ENCODE results near the gene SP140. TPM values are rescaled to one million over a fixed set of nuclear protein-coding genes. Genes with fewer than 3 reads are reported as not detected.

Gene SP140
- total RNA-seq, 2 experiments from 2014 or later = 4.8 to 6.4 TPM

DNA sequence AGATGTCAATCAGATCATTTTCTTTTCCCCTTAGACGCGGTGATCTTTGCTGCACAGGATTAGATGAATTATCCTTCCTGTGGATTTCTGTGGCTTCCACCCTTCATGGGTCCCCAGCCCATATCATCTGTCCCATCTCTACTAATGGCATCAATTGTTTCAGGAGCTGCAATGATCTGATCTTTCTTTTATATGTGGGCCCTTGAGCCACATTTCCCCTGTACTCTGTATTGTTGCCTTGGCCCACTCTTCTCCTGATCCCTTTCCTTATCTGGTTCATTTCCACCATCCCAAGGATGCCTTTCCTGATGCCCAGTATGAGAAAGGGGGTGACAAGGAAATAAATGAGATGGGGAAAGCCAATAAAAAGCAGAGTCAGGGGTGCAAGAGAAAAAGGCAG lies 24.7 kb downstream of the SP140 start:
- Histone ChIP-seq H3K4me3 (ENCODE audit: low read depth, low read length, poor library complexity, severe bottlenecking) (no peak overlapping the region), H3K36me3 (ENCODE audit: insufficient read depth, low read length) (no peaks in the 10 kb centered on the region), H3K4me2 (ENCODE audit: low read length) (no peak overlapping the region), H4K20me1 (ENCODE audit: insufficient read depth, low read length) (no peaks in the 10 kb centered on the region), H3K79me2 (ENCODE audit: insufficient read depth, low read depth, low read length) (no peaks in the 10 kb centered on the region), H3K27ac (ENCODE audit: low read depth, low read length, poor library complexity, severe bottlenecking) (no peak overlapping the region), H3K9me2 (ENCODE audit: insufficient read depth, low read length) (no peaks in the 10 kb centered on the region), H3K4me1 (ENCODE audit: insufficient read depth, low read length, poor library complexity, severe bottlenecking) (no peaks in the 10 kb centered on the region), H2AFZ (ENCODE audit: low read length) (no peak overlapping the region), H3K9me3 (ENCODE audit: low read length) (no peaks in the 10 kb centered on the region)
- POLR2A ChIA-PET = no interaction called here
- BruUV-seq (replicated peaks) = no TSS peak
- CTCF ChIA-PET (ENCODE audit: unreplicated experiment) = no interaction called here
- TF ChIP-seq, protein P1, sequence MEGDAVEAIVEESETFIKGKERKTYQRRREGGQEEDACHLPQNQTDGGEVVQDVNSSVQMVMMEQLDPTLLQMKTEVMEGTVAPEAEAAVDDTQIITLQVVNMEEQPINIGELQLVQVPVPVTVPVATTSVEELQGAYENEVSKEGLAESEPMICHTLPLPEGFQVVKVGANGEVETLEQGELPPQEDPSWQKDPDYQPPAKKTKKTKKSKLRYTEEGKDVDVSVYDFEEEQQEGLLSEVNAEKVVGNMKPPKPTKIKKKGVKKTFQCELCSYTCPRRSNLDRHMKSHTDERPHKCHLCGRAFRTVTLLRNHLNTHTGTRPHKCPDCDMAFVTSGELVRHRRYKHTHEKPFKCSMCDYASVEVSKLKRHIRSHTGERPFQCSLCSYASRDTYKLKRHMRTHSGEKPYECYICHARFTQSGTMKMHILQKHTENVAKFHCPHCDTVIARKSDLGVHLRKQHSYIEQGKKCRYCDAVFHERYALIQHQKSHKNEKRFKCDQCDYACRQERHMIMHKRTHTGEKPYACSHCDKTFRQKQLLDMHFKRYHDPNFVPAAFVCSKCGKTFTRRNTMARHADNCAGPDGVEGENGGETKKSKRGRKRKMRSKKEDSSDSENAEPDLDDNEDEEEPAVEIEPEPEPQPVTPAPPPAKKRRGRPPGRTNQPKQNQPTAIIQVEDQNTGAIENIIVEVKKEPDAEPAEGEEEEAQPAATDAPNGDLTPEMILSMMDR (conservative IDR thresholded peaks at IDR 0.05; ENCODE audit: low read length) = no peak
- TF ChIP-seq EZH2phosphoT487 (IDR thresholded peaks at IDR 0.05; ENCODE audit: borderline replicate concordance, low read depth, low read length) = no peak
- intact Hi-C loops (cut with micrococcal nuclease; ENCODE audit: unreplicated experiment) = no loop called here
- no peak for DNase-seq (ENCODE audit: low spot score)

DNA sequence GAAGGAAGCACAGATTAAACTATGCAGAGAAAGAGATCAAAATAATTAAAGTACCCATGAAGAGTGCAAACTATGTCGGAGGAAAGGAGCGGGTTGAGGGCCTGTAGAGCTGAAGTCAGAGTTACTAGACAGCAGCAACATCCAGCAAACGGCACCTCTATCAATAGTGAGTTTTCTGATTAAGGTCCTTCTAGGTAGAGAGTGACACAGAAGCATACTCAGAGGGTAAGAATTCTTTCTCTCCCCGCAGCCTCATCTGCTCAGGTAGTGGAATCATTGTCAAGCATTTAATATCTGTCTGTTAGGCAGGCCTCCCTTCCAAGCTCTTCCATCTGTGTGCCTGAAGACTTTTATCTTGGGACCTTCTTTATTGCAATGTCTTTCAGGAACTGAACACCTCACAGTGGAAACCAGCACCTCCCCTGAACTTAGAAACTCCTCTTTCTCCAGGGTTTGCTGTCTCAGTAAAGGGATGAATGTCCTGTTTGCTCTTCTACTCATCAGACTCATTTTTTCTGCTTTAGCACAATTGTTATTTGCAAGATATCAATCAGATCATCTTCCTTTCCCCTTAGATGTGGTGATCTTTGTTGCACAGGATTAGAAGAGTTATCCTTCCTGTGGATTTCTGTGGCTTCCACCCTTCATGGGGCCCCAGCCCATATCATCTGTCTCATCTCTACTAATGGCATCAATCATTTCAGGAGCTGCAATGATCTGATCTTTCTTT lies 28.8 kb downstream of the SP140 start:
- CTCF ChIA-PET (ENCODE audit: unreplicated experiment) = no interaction called here
- TF ChIP-seq EZH2phosphoT487 (IDR thresholded peaks at IDR 0.05; ENCODE audit: borderline replicate concordance, low read depth, low read length) = no peak
- TF ChIP-seq, protein P1 (conservative IDR thresholded peaks at IDR 0.05; ENCODE audit: low read length) = no peak
- Histone ChIP-seq H2AFZ (ENCODE audit: low read length) (no peak overlapping the region), H3K9me2 (ENCODE audit: insufficient read depth, low read length) (no peaks in the 10 kb centered on the region), H3K27ac (ENCODE audit: low read depth, low read length, poor library complexity, severe bottlenecking) (no peak overlapping the region), H3K36me3 (ENCODE audit: insufficient read depth, low read length) (no peaks in the 10 kb centered on the region), H3K79me2 (ENCODE audit: insufficient read depth, low read depth, low read length) (no peaks in the 10 kb centered on the region), H3K4me1 (ENCODE audit: insufficient read depth, low read length, poor library complexity, severe bottlenecking) (peaks cover 7% of the 10 kb centered on the region), H3K4me2 (ENCODE audit: low read length) (no peak overlapping the region), H3K4me3 (ENCODE audit: low read depth, low read length, poor library complexity, severe bottlenecking) (no peak overlapping the region), H3K9me3 (ENCODE audit: low read length) (no peaks in the 10 kb centered on the region), H4K20me1 (ENCODE audit: insufficient read depth, low read length) (no peaks in the 10 kb centered on the region)
- BruUV-seq (replicated peaks) = no TSS peak
- POLR2A ChIA-PET = interaction anchor here (0.7 kb wide), 1 partner anchor 14 kb away, joined by 4 read pairs; no protein-coding TSS in a partner anchor
- intact Hi-C loops (cut with micrococcal nuclease; ENCODE audit: unreplicated experiment) = no loop called here
- no peak for DNase-seq (ENCODE audit: low spot score)

DNA sequence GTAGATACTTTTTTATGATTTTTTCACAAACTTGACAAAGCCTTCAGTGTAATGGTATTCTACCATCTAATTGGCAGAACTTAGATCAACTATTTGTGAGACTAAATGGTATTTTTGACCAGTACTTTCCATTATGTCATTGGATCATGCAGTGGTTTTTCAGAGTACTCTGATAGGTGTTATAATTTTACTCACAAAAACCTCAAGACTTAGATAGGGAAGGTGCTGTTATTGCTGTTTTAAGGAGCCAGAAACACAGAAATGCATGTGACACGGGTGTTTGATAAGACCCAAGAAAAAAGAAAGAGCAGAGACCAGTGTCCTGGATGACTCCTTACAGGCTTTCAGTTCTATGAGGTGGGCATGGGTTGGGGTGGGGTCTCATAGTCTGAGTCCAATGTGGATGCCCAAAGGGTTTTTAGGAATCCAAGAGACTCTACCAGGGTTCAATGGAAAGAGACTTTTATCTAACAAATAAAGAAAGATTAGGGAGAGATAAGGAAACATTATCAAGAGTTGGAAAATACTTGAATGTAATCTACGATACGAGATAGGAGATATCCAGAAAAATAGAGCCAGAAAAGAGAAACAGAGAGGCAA lies 31.3 kb downstream of the SP140 start:
- CTCF ChIA-PET (ENCODE audit: unreplicated experiment) = no interaction called here
- BruUV-seq (replicated peaks) = no TSS peak

More for the DNA sequence above, 31.3 kb downstream of the SP140 start:
- Histone ChIP-seq H3K4me3 (ENCODE audit: low read depth, low read length, poor library complexity, severe bottlenecking) (no peak overlapping the region), H3K4me1 (ENCODE audit: insufficient read depth, low read length, poor library complexity, severe bottlenecking) (peaks cover 7% of the 10 kb centered on the region), H3K9me3 (ENCODE audit: low read length) (no peaks in the 10 kb centered on the region), H2AFZ (ENCODE audit: low read length) (no peak overlapping the region), H4K20me1 (ENCODE audit: insufficient read depth, low read length) (no peaks in the 10 kb centered on the region), H3K79me2 (ENCODE audit: insufficient read depth, low read depth, low read length) (no peaks in the 10 kb centered on the region), H3K27ac (ENCODE audit: low read depth, low read length, poor library complexity, severe bottlenecking) (no peak overlapping the region), H3K4me2 (ENCODE audit: low read length) (no peak overlapping the region), H3K9me2 (ENCODE audit: insufficient read depth, low read length) (no peaks in the 10 kb centered on the region), H3K36me3 (ENCODE audit: insufficient read depth, low read length) (no peaks in the 10 kb centered on the region)
- POLR2A ChIA-PET = no interaction called here
- TF ChIP-seq, protein P1 (conservative IDR thresholded peaks at IDR 0.05; ENCODE audit: low read length) = no peak
- no peak for TF ChIP-seq EZH2phosphoT487 (IDR thresholded peaks at IDR 0.05; ENCODE audit: borderline replicate concordance, low read depth, low read length)
- no peak for DNase-seq (ENCODE audit: low spot score)
- intact Hi-C loops (cut with micrococcal nuclease; ENCODE audit: unreplicated experiment) = no loop called here

Data from OCI-LY7 (cell line).